GM19240 (cell line): ENCODE measurements around the gene TAPT1.

Source experiments
- DNase-seq: peaks from one replicate; pipeline ENCODE4 v3.0.0; 2011; ENCODE audit warnings: low spot score; ENCODE audit not compliant: insufficient read length

The TAPT1 gene

DNA sequence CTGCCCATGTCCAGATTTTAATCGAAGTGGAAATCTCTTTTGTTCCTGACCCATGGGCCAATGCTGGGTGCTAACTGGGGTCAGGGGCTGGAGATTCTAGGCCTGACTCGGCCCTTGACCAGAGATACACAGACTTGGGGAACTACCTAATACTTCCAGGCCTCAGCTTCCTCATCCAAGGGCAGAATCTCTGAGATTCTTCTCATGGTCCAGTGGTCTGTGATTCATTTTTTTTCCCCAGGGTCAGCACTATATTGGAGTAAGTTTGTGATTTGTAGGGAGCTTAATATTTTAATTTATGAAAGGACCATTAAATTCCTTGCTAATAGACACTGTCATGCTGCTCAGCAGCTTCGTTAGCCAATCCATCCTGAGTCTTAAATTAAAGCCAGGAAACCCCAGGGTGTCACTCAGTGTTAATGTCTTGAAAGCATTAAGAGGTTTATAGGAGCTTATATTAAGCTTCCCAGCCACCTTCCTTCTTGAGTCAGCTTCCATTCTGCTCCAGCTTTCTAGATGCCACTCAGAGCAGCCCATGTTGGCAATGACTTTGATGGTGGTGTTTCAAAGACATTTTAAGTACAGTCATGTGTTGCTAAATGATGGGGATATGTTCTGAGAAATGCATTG, 115.5 kb downstream of the TAPT1 start:
- no peak for DNase-seq
